HG03442 (cell line): ENCODE data around the gene SP3.

Experiments
- ATAC-seq: cut with Tn5 transposase; IDR thresholded peaks from one replicate; pipeline ENCODE4 v1.9.1; 2021; ENCODE audit warnings: mild to moderate bottlenecking, moderate library complexity; ENCODE audit not compliant: unreplicated experiment

SP3 gene

DNA sequence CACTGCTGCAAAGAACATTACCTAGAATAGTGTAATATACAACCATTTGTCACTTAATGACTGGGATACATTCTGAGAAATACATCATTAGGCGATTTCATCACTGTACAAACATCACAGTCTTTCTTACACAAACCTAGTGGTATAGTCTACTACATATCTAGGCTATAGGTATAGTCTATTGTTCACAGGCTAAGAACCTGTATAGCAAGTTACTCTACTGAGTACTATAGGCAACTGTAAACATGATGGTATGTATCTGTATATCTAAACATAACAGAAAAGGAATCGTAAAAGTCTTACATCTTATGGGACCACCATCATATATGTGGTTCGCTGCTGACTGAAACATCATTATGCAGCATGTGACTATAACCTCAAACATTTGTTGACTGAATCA, 21.4 kb downstream of the SP3 start:
- no peak for ATAC-seq

DNA sequence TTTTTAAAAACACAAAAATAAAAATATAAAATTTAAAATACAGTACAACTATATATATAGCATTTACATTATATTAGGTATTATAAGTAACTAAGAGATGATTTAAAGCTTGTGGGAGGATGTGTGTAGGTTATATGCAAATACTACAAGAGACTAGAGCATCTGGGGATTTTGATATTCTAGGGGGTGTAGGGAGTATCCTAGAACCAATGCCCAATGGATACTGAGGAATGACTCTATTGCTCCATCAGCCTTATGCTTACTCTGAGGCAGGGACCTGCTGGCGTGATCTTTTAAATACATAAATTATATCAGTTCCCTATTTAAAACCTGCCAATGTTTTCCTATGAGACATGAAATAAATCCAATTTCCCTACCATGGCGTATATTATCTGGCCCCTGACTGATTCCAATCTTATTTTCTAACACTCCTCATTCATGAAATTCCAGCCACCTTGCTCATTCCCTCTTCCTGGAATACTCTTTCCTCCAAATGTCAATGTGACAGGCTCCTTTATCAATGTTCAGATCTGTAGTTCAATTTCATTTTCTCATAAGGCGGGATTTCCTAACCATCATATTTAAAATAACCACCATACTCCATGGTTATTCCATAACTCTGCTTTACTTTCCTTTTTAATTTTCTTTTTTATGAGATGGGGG, 22.2 kb downstream of the SP3 start:
- no peak for ATAC-seq

DNA sequence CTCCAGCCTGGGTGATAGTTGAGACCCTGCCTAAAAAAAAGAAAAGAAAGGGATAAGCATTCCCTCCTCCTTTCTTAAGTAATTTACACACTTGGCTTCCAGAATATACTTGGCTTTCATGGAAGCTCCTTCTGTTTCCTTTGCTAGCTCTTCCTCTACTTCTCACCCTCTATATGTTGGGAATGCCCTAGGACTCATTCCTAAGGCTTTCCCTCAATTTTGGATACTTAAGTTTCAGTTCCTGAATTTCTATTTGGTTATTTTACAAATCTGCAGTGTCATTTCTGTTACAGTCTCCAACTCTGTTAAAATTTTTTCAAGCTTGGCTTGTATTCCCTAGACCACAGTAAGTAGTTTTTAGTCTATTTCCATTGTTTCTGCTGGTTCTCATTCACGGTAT, 23.6 kb downstream of the SP3 start:
- ATAC-seq, result no peak

DNA sequence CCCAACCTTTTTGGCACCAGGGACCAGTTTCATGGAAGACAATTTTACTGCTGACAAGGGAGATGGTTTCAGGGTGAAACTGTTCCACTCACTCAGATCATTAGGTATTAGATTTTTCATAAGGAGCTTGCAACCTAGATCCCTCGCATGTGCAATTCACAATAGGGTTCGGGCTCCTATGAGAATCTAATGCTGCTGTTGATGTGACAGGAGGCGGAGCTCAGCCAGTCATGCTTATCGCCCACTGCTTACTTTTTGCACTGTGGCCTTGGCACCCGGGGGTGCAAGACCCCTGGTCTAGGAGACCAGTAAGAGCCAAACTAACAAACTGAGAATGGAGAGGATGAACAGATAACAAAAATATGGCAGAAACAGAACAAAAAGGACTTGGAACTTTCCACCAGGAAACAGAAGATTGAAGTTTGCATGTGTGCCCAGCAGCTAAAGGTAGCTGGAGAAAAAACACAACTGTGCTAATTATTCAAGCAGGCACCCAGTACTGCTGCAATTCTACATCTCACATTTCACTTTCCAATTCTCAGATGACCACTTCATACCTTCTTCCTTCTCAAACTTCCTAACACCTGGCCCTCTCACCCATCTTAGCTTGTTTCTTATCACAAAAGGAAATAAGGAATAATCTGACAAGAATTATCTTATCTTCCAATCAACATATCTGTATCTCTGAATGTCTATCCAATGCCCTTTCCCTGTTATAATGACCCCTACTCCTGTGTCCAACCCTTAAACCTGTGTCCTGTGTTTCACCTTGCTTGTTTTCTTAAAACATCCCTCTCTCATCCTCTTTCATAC, 24.8 kb downstream of the SP3 start:
- ATAC-seq, result no peak

DNA sequence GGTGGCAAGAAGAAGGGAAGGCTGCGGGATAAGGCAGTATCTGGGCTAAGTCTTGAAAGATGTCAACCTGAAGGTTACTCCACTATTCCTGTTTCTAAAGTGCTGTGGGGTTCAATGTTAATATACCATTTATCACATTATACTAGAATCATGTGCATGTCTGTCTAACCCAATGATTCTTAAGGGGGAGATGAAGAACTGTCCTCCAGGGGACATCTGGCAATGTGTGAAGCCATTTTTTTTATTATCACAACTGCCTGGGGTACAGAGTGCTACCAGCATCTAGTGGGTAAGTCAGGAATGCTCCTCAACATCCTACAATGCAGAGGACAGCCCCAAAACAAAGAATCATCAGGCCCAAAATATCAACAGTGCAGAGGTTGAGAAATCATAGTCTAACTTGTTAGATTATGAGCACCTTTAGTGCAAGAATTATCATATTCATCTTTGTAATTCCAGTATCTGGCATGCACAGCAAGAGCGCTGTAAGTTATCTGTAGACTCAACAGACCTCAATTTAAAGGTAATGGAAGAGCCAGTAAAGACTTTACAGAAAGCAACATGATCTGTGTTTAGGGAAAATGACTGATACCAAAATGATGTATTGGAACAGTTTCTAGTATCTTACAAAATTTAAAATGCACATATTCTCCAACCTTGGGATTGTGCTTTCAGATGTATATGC, 26.3 kb downstream of the SP3 start:
- no peak for ATAC-seq

DNA sequence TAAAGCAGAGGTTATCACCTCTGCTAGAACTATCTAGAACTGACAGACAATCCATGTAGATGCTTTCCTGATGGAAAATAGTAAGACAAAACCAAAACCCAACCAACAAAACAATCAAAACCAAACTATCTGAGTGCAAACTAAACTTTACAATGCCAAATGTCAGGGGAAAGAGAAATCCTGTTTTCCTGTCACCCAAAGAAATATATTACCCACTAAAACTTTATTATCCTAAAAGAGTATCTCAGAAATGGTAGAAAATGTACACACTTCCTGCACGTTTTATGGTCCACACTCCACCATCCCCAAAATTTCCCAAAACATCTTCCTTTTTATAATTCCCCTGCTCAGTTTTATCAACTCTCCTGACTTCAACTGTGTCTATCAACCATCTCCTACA, 29.9 kb downstream of the SP3 start:
- no peak for ATAC-seq

DNA sequence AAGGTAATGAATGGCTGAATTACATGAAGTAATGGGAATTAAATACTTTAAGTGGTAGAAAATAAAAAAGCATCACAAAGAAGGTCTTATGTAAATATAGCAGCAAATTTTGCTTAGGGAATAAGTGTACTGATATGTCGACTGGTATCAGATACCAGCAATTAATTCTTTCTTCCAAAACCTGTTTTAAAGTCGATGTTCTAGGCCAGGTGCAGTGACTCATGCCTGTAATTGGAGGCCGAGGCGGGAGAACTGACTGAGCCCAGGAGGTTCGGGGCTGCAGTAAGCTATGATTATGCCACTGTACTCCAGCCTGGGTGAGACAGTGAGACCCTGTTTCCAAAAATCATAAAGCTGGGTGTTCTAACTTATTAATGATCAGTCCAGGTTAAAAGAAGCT, 30.3 kb downstream of the SP3 start:
- ATAC-seq, result no peak

DNA sequence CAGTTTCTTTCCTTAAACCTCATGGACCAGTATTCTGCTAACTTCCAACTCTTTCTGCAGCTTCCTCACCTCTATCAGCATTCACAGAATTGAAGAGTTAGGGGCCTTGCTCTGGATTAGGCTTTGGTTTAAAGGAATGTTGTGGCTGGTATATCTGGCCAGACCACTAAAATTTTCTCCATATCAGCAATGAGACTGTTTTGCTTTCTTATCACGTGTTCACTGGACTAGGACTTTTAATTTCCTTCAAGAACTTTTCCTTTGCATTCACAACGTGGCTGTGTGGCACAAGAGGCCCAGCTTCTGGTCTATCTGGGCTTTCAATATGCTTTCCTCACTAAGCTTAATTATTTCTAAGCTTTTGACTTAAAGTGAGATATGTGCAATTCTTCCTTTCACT, 33.4 kb downstream of the SP3 start:
- no peak for ATAC-seq

DNA sequence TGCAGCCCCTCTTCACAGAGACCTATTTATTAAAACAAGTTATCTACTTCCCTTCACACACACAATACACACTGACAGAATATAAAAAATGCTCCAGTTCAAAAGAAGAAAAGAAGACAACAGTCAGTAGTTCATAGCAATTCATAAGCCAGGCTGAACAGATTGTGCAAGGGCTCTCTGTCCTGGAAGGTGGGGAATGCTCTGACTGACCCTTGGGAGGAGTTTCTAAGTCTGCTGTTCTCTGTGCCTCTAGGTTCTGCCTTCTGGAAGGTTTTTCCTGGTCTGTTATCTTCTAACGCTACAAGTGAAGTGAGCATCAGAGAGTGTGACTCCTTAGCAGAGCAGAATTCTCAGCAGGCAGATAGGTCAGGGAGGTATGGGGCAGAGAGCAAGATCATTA, 35.7 kb downstream of the SP3 start:
- no peak for ATAC-seq

DNA sequence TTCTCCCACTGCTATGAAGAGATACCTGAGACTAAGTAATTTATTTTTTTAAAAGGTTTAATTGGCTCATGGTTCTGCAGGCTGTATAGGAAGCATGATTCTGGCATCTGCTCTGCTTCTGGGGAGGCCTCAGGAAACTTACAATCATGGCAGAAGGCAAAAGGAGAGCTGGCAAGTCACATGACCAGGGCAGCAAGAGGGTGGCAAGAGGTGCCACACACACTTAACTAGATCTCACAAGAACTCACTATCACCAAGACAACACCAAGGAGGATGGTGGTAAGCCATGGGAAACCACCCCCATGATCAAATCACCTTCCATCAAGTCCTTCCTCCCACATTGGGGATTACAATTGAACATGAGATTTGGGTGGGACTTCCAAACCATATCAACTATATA, 38.3 kb downstream of the SP3 start:
- ATAC-seq, result no peak

DNA sequence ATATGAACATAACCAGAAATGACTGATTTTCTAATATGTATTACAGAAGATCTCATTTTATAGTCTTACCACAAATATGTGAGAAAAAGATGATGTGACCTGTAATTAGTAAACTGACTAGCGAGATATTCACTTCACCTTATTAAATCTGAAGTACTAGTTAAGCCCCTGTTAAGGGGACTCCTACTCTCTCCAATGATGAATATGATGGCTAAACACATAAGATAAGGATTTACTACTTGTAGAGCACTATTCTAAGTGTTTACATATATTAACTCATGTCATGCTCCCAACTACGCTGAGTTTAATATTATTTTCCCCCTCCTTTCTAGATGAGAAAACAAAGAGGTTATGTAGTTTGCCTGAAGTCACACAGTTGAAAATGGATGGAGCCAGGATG, 40.9 kb downstream of the SP3 start:
- no peak for ATAC-seq

DNA sequence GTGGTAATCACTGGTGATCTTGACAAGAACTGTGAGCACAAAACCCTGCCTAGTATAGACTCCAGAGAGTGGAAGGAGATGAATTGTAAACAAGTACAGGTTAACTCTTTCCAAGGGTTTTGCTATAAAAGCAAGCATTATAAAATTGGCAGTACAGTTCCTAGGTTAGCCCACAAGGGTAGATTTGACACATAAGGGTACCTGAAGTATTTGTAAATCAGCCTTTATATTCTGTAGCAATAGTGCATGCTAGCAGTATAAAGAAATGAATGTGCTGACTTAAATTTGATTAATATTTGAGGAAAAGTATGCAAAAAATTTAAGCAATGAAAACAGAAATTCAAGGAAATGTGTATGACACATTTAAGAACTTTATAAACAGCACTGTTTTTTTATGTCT, 42.4 kb downstream of the SP3 start:
- no peak for ATAC-seq

DNA sequence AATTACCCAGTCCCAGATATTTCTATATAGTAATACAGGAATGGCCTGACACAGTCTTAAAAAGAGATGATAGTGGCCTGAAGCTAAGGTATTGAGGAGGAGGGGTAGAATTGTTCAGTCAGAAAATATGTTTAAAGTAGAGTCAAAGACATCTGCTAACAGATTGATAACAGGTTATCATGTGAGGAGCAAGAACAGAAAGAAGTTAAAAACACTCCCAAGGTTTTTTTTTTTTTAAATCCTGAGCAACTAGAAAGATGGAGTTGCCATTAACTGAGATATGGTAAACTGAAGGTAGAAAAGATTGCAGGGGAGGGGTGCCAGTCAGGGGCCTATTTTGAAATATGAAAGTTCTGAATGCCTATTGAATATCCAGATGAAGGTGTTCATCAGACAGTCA, 43.1 kb downstream of the SP3 start:
- no peak for ATAC-seq

DNA sequence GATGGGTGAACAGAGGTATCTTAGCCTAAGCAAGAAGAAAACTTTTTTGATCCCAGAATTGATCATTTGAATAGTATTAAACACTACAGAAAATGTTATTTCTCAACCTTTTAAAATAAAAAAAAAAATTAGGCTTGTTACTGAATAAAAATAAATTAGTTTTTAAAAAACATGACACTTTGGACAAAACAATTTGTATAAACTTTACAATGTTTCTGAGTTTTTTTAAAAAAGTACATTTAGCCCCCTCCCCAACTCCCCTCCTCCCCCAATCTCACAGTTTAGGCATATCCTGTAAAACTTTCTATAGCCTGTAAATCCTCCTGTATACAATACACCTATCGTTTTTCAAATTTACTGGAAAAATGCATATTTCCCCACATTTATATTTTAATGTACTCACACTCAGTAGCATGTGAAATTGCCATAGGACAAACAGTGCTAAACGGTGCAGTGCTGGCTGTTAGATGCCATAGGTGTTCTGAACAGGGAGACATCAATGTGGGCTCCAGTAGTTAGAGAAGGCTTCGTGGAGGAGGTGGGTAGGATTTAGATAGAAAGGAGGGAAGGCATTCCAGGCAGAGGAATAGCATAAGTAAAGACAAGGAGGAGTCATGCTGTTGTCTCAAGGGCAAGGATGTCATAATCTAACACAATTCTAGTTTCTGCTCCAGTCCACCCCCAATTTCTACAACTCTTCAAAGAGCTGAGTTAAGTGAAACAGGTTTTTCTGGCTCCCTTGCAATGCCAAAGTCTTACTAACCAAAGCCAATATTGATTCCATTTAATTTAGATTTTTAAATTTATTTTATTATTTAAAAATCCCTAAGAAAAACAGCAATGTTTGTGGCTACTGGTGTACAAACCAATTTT, 50.9 kb downstream of the SP3 start:
- no peak for ATAC-seq

DNA sequence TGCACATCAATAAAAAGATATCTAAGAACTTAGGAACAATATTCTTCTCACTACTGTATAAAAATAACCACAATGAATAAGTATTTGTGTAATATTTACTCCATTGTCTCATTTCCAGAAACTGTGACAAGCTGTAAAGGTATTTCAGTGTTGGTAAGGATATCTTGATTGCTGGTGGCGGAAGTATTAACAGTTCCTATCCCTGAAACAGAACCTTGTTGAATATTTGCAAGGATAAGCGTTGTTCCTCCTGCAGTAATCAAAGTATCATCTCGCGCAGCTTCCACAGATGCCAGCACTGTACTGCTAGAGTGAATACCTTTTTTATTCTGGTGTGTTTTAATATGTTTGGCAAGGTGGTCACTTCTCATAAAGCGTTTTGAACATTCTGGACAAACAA, 55.3 kb downstream of the SP3 start:
- ATAC-seq, result no peak

DNA sequence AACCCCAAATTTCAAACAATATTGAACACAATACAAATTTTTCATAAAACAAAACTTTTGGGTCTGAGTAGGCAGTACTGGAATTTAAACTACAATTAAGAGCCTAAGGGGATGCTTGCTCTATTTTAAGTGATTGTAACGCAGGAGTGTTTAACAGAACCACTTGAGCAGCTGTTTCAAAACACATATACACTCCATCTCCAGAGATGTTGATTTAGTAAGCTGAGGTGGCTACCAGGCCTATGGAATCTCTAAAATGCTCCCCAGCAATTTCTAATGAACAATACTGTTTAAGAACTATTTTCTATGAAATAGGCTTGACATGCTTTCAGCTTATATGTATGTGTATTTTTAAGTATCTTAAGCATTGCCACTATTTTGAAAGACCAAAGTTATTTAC, 58.5 kb downstream of the SP3 start:
- no peak for ATAC-seq

DNA sequence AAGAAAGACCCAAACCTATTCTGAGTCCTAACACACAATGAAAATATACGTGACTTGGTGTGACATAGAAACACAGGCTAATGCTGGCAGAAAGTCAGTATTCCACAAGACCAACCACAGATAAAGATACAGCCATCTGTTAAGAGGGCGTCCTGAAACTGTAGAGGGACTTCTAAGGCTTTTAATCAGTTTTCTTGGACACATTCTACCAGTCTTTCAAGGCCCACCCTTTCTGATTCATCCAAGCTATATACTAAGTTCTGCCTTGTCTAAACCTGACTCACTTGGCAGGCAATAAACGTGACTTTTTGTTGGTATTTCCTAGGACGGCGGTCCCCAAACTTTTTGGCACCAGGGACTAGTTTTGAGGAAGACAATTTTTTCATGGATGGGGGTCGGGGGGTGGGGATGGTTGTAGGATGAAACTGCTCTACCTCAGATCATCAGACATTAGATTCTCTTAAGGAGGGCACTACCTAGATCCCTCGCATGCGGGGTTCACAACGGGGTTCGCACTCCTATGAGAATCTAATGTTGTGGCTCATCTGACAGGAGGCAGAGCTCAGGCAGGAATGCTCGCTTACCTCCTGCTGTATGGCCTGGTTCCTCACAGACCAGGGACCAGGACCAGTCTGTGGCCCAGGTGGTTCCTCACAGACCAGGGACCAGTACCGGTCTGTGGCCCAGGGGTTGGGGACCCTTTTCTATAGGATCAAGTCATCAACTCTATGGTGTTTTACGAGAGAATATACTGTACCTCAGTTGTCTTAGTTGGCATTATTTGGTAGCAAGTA, 61.4 kb downstream of the SP3 start:
- ATAC-seq, result no peak

DNA sequence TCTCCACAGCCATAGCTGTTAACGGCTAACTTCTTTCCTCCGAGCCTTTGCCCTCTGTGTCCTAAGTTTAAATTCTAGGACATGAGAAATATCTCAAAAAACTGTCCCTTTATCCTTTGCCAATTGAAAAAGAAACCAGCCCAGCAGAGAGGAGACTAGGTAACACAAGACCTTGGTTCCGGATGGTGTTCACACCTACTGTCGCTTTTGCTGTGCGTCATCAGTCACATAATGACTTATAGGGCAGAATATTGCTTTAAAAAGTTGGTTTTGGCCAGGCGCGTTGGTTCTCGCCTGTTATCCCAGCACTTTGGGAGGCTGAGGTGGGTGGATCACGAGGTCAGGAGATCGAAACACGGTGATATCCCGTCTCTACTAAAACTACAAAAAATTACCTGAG, 66.2 kb downstream of the SP3 start:
- peak; percentile 29 for ATAC-seq

DNA sequence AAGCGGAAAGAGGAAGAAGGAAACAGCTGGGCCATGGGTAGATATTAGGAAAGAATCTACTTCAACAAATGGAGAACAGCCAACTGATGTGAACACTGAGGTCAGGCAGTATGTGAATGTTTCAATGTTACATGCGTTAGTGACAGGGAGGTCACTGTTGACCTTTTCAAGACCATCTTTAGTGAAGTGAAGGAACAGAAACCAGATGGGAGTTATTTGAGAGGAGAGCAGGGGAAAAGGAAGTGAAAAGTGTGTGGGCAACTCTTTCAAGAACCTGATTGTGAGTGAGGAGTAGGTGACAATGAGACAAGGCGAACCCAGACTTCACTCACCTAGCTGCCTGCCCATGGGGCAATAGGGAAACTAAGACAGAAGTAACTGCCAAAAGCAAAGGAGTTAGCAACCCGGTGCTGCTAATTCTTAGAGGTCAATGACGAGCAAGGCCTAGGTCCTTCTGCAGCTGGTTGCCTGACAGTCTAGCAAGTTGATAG, 67.0 kb downstream of the SP3 start:
- peak; percentile 86 for ATAC-seq

DNA sequence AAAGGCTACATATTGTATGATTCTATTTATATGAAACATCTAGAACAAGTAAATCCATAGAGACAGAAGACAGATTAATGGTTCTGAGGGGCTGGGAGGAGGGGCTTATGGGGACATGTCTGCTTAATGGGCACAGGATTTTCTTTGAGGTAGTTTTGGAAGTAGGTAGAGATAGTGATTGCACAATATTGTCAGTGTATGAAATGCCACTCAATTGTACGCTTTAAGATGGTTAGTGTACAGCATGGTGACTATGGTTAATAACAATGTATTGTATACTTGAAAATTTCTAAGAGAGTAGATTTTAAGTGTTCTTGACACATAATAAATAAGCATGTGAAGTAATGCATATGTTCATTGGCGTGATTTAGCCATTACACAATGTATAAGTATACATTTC, 68.4 kb downstream of the SP3 start:
- no peak for ATAC-seq
